GM10266 (cell line): ENCODE measurements around the gene BCKDK.
"Not testable (repeated sequence)": the region's sequence is repeated elsewhere in the genome, so short reads cannot be mapped to it uniquely, and the experiment has no call there.

Experiments used
- DNase-seq: peaks from one replicate; pipeline ENCODE4 v3.0.0; 2012; ENCODE audit errors: extremely low spot score
- CTCF ChIP-seq: IDR thresholded peaks from 2 replicates; pipeline ENCODE4 v1.5.1; 2012; ENCODE audit warnings: mild to moderate bottlenecking, low read depth; ENCODE audit not compliant: control insufficient read depth, insufficient read depth; ENCODE audit errors: missing control alignments

The BCKDK gene

DNA sequence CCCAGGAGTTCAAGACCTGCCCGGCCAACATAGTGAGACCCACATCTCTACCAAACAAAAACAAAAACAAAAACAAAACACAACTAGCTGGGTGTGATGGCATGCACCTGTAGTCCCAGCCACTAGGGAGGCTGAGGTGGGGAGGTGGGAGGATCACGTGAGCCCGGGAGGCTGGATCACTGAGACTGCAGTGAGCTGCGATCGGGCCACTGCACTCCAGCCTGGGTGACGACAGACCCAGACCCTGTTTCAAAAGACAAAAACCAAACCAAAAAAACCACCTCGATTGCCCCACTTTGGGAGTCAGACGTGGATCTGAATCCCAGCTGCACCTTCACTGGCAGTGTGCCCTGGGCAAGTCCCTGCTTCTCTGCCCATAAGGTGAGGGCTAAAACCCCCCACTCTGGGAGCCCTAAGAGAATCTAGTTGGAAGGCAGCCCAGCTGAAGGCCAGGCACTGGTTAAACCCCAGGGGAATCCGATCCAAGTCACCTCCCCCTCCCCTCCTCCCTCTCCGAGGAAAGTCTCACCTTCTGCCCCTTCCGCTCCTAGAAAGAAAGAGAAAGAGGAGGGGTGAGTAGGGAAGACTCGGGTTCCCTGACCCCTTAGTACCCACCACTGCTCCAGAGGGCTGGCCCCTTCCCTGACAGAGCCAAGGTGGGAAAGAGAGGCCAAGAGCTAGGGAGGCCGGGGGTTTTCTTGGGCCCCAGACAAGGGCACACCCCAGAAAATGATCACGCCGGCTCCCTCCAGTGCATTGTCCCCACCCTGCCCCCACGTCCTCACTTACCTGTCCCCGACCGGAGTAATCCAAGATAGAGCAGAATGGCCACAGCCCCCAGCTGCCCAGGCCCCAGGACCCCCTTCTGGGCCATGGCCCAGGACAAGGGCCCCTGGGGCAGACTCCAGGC, 26.7 kb downstream of the BCKDK start:
- DNase-seq, result no peak
- TF ChIP-seq CTCF, result no peak

- no peak for TF ChIP-seq CTCF
- DNase-seq, result no peak
Measured at GRCh38 chr16:31135535-31136286, 27.5 kb downstream of the BCKDK start, which contains the start of gene PRSS8. PRSS8 (minus strand) TSS chr16:31135727; CDS start chr16:31135498, 229 bp downstream.

GRCh38 chr16:31136287-31136662, 28.1 kb downstream of the BCKDK start:
- TF ChIP-seq CTCF, result no peak

DNA sequence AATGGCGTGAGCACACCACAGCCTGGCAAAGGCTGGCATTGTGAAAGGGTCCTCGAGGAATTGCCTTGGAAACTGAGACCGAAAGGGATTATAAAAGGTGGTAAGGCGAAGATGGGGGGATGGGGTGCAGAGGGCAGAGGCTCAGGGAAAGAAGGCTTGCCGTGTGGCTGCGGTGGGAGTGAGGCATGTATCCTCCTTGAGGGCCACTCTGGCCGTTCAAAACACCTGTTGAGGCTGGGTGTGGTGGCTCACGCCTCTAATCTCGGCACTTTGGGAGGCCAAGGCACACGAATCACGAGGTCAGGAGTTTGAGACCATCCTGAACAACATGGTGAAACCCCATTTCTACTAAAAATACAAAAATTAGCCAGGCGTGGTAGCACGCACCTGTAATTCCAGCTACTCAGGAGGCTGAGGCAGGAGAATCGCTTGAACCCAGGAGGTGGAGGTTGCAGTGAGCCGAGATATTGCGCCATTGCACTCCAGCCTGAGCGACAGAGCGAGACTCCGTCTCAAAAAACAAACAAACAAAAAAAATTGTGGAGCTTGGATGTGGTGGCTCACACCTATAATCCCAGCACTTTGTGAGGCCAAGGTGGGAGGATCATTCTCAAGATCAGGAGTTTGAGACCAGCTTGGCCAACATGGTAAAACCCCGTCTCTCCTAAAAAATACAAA, 28.8 kb downstream of the BCKDK start:
- DNase-seq, result not testable (repeated sequence)

More at GRCh38 chr16:31136287-31136662, 28.1 kb downstream of the BCKDK start:
- no peak for DNase-seq

DNA sequence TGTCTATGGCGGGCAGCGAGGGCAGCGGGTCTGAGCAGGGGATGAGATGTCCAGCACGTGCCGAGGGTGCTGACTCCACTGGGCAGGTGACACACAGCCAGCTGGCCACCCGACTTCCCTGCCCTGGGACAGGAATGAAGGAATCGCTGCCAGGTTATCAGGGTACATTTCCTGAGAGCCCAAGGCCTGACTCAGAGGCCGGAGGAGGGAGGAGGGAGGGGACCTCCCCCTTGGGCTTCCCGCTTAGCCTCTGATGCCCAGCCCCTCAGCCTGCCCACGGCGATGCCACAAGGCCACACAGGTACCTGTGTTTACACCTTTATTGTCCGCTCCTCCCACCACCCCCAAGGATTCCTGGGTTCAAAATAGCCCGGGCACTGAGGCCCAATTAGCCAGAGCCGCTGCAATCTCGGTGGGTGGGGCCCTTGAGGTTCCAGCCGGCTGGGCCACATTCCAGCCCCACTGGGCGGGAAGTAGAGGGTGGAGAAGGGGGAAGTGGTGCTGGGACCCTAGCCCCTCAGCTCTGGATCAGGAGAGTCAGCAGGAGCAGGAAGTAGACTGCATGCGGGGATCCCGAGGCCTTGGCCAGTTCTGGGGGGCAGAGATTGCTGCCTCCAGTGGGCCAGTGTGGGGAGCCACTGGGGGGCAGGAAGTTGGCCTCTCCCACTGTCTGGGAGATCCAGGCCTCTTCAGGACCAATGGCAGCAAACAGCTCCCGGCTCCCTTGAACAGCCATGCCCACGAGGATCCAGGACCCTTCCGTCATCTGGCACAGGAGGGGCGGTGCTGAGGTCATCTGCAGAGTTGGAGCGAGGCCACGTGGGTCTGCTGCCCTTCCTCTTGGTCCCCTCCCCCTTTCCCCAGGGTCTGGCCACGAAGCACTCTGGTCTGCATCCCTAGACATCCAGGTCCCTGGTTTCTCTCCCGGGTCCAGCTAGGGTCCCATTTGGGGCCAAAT, 30.7 kb downstream of the BCKDK start:
- TF ChIP-seq CTCF, result no peak
- no peak for DNase-seq

DNA sequence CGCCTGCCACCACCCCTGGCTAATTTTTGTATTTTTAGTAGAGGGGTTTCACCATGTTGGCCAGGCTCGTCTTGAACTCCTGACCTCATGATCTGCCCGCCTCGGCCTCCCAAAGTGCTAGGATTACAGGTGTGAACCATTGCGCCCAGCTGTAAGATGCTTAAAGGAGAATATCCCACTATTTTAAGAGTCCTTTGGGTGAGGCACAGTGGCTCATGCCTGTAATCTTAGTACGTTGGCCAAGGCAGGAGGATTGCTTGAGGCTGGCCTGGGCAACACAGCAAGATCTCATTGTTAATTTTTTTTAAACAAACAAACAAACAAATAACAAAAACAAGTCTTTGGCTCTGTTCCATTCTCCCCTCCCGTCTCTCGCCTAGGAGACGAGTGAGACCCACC, 32.9 kb downstream of the BCKDK start:
- not testable (repeated sequence) for DNase-seq

DNA sequence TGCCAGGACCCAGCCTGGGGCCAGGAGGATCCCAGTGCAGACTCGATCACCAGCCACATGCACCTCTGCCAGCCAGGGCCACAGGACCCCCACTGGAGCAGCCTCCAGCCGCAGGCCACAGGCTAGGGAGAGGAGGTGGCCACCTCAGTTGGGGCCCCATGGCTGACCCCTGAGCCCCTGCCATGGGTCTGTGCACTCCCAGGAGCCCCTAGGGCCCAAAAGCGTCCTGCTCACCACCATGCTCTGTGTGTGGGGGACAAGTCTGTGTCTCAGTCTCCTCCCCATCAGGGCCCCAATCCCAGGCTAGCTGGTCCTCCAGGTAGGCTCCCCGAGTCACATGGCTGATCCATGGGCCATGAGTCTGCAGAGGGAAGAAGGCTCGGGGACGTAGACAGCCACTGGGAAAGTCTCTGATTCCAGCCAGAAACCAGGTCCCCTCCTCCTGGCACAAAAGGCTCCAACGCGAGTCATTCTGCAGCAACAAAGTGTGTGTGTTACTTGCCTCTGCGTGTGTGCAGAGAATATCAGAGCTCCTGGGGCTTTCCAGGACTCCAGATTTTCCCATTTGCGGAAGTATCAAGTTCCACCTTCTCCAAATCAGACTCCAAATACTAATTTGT, 33.4 kb downstream of the BCKDK start:
- DNase-seq, result no peak
- no peak for TF ChIP-seq CTCF
